GM12864 (cell line): ENCODE results near the gene R3HDM4.

ENCODE experiments used
- DNase-seq: peaks from one replicate; pipeline ENCODE4 v3.0.0-alpha.2; 2011; ENCODE audit warnings: low read depth
- H3K4me3 ChIP-seq: 2 replicates; pipeline ENCODE4 v1.5.1; 2011; ENCODE audit warnings: mild to moderate bottlenecking, low read depth, low read length, control low read depth
- CTCF ChIP-seq: IDR thresholded peaks from 2 replicates; pipeline ENCODE4 v1.5.1; 2011; ENCODE audit warnings: low read depth, mild to moderate bottlenecking, moderate library complexity, low read length, control low read depth, inconsistent platforms; ENCODE audit errors: missing control alignments

The R3HDM4 gene

GRCh38 chr19:902093-902370 is 11.0 kb downstream of the R3HDM4 start:
- TF ChIP-seq CTCF, result no peak
- DNase-seq, result no peak

GRCh38 chr19:901216-902092 is 11.6 kb downstream of the R3HDM4 start:
- H3K4me3 ChIP-seq, result no peak overlapping the region
- TF ChIP-seq CTCF, result no peak
- DNase-seq, result no peak

More at GRCh38 chr19:902093-902370, 11.0 kb downstream of the R3HDM4 start:
- no peak overlapping the region for H3K4me3 ChIP-seq

GRCh38 chr19:900302-901111 is 12.5 kb downstream of the R3HDM4 start:
- no peak overlapping the region for H3K4me3 ChIP-seq
- no peak for TF ChIP-seq CTCF
- DNase-seq, result no peak

- no peak for DNase-seq
- no peak overlapping the region for H3K4me3 ChIP-seq
- no peak for TF ChIP-seq CTCF
These were observed 13.0 kb downstream of the R3HDM4 start for GRCh38 chr19:900043-900301.

- TF ChIP-seq CTCF, result no peak
- no peak overlapping the region for H3K4me3 ChIP-seq
- DNase-seq, result no peak
These were observed 13.5 kb downstream of the R3HDM4 start for GRCh38 chr19:899336-900042.

GRCh38 chr19:898663-899062 is 14.4 kb downstream of the R3HDM4 start:
- TF ChIP-seq CTCF, result no peak
- no peak for DNase-seq
- no peak overlapping the region for H3K4me3 ChIP-seq
